D341Med (cell line): ENCODE data around the gene LIN37.

ENCODE experiments used
- DNase-seq: peaks from one replicate; pipeline ENCODE4 v3.0.0; 2012; ENCODE audit warnings: low spot score

Gene LIN37

GRCh38 chr19:35775046-35775297 lies 26.6 kb downstream of the LIN37 start:
- no peak for DNase-seq

- DNase-seq = peak; percentile 100
Observed at GRCh38 chr19:35775298-35776101, 27.1 kb downstream of the LIN37 start, which contains the start of gene ARHGAP33. Gene ARHGAP33 (plus strand): TSS chr19:35775564. CDS start chr19:35775659, 95 bp downstream.

- DNase-seq = no peak
Observed at GRCh38 chr19:35776102-35776788, 27.9 kb downstream of the LIN37 start.

GRCh38 chr19:35777086-35777841 lies 28.9 kb downstream of the LIN37 start:
- DNase-seq = no peak

- DNase-seq = no peak
Observed at GRCh38 chr19:35777961-35778360, 29.6 kb downstream of the LIN37 start.

- DNase-seq = no peak
Observed at GRCh38 chr19:35779033-35779432, 30.7 kb downstream of the LIN37 start.

GRCh38 chr19:35780058-35780457 lies 31.7 kb downstream of the LIN37 start:
- no peak for DNase-seq

GRCh38 chr19:35780717-35781116 lies 32.3 kb downstream of the LIN37 start:
- DNase-seq = no peak

DNA sequence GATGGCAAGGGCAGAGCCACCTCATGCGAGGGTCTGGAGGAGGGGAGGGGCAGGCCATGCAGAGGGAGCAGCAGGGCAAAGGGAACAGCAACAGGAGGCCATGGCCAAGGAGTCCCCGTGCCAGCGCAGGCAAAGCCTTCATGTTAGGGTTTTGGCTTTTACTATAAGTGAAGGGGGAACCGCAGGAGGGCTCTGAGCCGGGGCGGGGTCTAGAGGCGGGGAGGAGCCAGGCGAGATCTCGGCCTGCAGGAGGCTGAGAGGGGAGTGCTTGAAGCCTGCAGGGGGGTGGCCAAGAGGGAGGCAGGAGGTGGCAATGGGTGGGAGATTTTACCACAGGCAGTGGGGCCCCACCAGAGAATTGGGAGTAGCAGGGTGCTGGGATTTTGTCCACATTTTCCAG lies 33.3 kb downstream of the LIN37 start:
- DNase-seq = no peak

GRCh38 chr19:35782589-35782988 lies 34.2 kb downstream of the LIN37 start:
- no peak for DNase-seq

DNA sequence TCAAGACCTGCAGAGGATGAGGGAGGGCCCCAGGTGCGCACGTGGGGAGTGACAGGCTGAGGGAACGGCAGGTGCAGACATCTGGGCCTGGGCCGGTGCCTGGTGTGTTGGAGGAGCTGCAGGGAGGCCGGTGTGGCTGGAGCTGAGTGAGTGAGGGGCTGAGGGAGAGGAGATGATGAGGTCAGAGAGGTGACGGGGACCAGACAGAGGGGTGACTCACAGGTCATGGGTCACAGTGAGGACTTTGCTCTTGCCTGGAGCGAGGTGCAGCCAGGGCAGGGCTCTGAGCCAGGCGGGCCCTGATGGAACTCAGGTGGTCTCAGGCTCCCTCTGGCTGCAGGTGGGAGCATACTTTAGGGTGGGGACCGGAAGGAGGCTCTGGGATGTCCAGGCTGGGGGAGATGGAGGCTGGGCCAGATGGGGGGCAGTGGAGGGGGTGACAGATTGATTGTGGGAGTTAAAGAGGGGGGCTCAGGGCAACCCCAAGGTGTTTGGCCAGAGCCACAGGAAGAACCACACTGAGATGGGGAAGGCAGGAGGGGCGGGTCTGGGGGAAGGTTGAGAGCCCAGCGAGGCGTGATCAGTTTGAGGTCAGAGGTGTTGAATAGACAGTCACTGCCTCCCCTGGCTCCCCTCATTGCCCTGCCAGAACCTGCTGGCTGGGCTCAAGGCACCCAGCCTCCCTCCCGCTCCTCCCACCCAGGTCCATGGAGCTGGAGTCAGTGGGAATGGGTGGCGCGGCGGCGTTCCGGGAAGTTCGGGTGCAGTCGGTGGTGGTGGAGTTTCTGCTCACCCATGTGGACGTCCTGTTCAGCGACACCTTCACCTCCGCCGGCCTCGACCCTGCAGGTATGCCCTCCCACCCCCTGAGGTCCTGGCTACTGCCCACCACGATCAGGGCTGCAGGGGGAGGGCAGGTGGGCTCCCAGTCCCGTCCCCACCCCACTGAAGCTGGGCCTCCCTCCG lies 35.4 kb downstream of the LIN37 start:
- DNase-seq = no peak

GRCh38 chr19:35784503-35785338 lies 36.3 kb downstream of the LIN37 start:
- no peak for DNase-seq

- no peak for DNase-seq
Observed at GRCh38 chr19:35785339-35785627, 36.9 kb downstream of the LIN37 start.

DNA sequence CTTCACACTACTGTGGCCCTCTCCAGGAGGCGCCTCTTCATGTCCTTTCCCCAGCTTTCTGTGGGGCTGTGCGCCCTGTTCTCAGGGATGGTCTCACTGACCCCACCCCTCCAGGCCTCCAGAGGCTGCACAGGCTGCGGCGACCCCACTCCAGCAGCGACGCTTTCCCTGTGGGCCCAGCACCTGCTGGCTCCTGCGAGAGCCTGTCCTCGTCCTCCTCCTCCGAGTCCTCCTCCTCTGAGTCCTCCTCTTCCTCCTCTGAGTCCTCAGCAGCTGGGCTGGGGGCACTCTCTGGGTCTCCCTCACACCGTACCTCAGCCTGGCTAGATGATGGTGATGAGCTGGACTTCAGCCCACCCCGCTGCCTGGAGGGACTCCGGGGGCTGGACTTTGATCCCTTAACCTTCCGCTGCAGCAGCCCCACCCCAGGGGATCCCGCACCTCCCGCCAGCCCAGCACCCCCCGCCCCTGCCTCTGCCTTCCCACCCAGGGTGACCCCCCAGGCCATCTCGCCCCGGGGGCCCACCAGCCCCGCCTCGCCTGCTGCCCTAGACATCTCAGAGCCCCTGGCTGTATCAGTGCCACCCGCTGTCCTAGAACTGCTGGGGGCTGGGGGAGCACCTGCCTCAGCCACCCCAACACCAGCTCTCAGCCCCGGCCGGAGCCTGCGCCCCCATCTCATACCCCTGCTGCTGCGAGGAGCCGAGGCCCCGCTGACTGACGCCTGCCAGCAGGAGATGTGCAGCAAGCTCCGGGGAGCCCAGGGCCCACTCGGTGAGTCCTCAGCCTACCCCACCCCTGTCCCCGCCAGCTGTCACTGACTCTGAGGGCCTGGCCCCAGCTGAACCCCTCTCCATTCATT lies 38.2 kb downstream of the LIN37 start:
- no peak for DNase-seq

DNA sequence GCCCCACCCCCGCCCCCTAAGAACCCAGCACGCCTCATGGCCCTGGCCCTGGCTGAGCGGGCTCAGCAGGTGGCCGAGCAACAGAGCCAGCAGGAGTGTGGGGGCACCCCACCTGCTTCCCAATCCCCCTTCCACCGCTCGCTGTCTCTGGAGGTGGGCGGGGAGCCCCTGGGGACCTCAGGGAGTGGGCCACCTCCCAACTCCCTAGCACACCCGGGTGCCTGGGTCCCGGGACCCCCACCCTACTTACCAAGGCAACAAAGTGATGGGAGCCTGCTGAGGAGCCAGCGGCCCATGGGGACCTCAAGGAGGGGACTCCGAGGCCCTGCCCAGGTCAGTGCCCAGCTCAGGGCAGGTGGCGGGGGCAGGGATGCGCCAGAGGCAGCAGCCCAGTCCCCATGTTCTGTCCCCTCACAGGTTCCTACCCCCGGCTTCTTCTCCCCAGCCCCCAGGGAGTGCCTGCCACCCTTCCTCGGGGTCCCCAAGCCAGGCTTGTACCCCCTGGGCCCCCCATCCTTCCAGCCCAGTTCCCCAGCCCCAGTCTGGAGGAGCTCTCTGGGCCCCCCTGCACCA lies 38.9 kb downstream of the LIN37 start:
- no peak for DNase-seq

DNA sequence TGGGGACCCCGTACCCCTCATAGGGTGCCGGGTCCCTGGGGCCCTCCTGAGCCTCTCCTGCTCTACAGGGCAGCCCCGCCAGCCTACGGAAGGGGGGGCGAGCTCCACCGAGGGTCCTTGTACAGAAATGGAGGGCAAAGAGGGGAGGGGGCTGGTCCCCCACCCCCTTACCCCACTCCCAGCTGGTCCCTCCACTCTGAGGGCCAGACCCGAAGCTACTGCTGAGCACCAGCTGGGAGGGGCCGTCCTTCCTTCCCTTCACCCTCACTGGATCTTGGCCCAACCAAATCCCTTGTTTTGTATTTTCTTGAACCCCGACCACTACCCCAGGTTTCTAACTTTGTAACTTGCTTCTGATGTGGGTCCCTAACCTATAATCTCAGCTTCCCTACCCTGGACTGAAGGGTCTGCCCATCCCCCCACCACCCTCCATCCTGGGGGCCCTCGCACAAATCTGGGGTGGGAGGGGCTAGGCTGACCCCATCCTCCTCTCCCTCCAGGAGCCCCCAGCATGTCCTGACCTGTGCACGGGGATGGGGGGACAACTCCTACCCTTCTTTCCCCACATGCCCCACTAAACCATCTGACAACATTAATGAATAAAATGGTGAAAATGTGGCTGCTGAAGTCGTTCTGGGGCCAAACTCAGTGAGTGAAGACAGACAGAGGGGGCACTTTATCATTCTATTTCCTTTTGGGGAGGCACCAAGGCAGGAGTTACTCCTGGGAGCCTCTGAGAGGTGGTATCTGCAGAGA lies 40.0 kb downstream of the LIN37 start:
- no peak for DNase-seq

GRCh38 chr19:35789195-35789977 lies 41.0 kb downstream of the LIN37 start:
- no peak for DNase-seq
